KOPT-K1 (cell line): ENCODE results near the gene ADPRHL1.
"Not testable (repeated sequence)": the region's sequence is repeated elsewhere in the genome, so short reads cannot be mapped to it uniquely, and the experiment has no call there.

ENCODE experiments used
- H3K27ac ChIP-seq: fragments of 200-600 bp; sonication (generic); 2 replicates; pipeline ENCODE4 v1.5.1; 2016; ENCODE audit warnings: antibody characterized with exemption, mild to moderate bottlenecking, low read depth, low read length; ENCODE audit not compliant: poor library complexity, severe bottlenecking
- H3K36me3 ChIP-seq: fragments of 200-600 bp; sonication (generic); 2 replicates; pipeline ENCODE4 v1.5.1; 2017; ENCODE audit warnings: antibody characterized with exemption, mild to moderate bottlenecking, low read length, moderate library complexity; ENCODE audit not compliant: insufficient read depth
- H3K9me3 ChIP-seq: fragments of 200-600 bp; sonication (generic); 2 replicates; pipeline ENCODE4 v1.5.1; 2017; ENCODE audit warnings: antibody characterized with exemption, low read length, mild to moderate bottlenecking; ENCODE audit not compliant: insufficient read depth, poor library complexity, severe bottlenecking

ADPRHL1 gene

DNA sequence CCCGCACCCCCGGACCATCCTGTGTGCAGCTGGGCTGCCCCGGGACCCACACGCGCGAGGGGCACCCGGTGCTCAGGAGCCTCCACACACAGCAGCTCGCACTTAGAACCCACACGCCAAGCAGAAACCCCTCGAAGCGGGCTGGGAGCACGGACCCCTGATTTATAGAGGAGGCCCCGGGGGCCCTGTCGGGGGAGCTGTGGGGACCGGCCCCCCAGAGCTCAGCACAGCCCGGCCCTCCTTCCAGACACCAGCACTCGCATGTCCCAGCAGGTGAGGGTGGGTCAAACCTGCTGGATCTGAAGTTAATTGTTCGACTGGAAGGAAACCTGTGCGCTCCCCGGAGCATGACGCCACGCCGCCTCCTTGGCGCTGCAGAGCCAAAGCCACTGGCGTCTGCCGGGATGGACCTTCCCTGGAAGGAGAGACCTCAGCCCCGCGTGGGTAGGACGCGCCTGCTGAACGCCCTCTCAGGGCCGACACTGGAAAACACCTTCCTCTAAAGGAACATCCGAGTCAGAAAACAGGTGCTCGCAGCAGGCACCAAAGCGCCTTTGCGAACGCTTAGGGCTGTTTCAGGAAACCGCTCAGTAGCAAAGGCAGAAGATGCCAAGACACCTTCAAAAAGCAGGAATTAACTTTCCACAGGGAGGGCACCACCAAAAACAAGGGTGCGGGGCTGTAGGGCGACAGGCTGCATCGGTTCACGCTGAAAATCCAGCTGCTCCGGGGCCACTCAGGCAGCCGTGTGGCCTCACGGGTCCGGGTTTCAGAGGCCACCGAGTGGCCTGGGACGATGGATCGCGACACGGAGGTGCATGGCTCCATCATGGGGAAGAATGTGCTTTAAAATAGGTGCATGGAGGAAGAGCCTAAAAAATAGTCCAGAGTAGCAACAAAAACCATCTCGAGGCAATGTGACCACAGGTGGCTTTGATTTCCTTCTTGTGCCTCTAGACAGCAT is 51.6 kb downstream of the ADPRHL1 start:
- H3K36me3 ChIP-seq, result no peaks in the 10 kb centered on the region
- no peaks in the 10 kb centered on the region for H3K9me3 ChIP-seq
- H3K27ac ChIP-seq, result no peak overlapping the region

DNA sequence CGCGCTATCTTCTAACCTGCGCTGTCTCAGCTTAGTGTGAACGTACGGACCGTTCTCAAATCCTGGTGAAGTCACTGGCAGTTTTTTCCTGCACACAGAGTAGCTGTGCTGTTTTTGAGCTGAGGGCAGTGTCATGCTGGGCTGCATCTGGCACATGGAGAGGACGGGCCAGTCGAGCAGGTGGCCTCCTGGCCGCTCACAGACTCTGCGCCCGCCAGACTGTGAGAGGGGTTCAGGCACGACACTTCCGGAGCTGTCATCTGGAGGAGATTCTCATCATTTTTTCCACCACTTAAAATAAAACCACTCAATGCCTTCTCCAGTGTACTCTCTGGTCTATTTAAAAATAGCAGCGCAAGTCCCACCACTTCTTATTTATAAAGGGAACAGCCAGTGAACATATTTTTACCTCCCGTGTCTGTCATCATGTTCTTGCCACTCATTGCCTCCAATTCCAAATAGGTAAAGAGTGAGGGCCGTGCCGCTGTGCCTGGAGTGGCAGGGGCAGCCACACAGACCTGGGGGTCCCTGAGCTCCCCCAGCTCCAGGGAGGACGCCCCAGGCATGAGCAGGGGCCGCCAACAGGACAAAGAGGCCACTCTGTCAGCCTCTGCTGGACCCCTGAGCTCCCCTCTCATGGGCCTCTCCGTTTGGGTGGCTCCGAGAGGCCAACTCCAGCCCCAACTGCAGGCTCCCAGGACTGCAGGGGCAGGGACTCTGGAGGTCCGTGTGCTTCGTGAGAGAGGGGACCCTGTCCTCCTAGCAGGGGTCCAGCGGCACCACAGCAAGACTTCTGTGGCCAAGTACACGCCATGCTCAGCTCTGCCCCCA is 52.5 kb downstream of the ADPRHL1 start:
- no peaks in the 10 kb centered on the region for H3K36me3 ChIP-seq
- no peaks in the 10 kb centered on the region for H3K9me3 ChIP-seq

DNA sequence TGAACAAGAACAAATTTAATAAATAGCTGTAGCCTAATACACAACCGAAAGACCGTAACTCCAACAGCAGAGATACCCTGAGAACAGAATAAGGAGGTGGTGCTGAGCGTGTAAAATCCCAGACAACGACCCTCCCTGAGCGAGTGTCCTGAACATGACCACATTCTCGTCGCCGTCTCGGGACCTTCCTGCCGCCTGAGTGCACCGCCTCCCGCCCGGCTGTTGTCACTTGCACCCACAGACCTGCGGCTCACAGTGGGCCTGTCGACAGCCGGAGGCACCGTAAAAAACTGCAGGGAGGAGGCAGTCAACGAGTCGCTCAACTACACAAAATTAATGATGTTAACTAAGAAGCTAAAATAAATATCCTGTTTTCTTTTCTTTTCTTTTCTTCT is 53.5 kb downstream of the ADPRHL1 start:
- H3K27ac ChIP-seq, result no peak overlapping the region
- H3K36me3 ChIP-seq, result no peaks in the 10 kb centered on the region
- H3K9me3 ChIP-seq, result no peaks in the 10 kb centered on the region

More for the DNA sequence above, 52.5 kb downstream of the ADPRHL1 start:
- H3K27ac ChIP-seq, result no peak overlapping the region

DNA sequence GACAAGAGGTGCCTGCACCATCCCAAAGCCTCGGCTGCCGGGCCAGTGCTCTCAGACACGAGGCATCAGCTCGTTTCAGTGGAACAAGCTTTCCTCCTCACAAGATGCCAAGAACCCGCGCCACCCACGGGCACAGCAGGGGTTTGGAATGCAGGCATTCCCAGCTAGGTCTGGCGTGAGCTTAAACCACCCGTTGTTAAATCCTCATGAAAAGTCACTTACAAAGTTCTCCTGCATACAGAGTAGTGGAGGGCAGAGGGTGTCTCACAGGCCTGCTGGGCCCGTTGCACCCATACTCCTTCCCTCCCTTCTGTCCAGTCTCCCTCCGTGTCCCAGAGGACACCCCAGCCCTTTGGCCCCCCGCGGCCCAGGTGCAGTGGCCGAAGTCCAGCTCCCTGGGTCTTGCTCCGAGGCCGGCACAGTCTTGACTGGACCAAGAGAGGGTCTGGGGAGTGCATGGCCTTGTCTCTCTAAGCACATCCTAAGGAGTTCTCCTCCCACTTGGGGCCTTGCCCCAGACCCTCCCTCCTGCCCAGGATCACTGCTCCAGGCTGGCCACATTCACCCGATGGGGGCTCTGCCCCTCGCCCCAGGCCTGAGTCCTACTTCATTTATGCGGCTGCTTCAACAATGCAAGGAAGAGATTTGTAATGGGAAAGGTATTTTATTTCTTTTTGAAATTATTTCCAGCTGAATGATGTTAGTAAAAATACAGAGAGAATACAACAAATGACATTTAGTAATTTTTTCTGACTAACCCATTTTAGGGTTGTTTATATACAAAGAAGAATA is 54.1 kb downstream of the ADPRHL1 start:
- Histone ChIP-seq H3K36me3 (no peaks in the 10 kb centered on the region), H3K27ac (no peak overlapping the region), H3K9me3 (no peaks in the 10 kb centered on the region)

DNA sequence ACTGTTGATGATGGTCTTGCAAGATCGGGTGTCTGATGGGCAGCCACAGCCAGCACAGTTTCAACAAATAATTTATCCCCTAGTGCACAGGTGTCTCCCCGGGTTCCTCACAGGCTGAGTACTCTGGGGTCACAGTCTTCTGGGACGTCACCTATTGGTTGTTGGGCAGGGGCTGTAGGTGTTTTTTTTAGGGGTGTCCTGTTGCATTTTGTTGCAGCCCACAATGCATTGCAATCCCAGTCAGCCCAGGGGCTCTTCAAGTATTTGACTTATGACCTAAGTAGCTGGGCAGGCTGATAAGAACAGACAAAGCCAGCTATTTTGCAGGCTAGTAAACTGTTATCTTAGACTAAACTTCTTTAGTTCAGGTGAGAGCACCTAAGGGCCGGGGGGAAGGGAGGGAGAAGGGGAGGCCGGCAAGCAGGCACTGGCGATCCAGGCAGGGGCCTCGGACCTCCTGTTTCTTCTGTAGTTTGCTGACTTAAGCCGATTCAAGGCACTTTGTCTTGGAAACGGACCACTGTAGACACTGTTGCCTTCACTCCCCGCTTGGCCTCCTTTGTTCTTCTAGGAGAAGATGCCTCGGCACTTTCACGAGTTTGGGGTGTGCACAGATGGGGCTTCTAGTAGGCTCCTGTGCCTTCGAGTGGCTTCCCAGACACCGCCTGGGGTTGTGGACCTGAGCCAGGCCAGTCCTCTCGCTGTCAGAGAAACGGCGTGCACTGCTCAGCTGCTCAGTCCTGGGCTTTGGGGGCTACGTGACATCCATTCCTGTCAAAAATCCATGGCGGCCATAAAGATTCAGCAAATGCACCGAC is 55.5 kb downstream of the ADPRHL1 start:
- no peaks in the 10 kb centered on the region for H3K9me3 ChIP-seq
- H3K36me3 ChIP-seq, result no peaks in the 10 kb centered on the region
- no peak overlapping the region for H3K27ac ChIP-seq

DNA sequence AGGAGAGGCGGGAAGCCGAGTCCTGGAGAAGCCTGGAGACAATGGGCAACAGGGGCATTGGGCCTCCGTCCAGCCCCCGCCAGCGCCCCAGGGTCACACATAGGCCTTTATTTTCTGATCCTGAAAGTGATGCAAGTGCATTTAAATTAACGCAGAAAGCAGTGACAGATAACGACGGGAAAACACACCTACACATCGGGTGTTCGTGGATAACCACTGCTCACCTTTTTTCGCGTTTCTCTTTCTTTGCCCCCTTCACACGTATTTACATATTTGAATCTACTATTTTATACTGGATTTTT is 59.0 kb downstream of the ADPRHL1 start:
- no peak overlapping the region for H3K27ac ChIP-seq

DNA sequence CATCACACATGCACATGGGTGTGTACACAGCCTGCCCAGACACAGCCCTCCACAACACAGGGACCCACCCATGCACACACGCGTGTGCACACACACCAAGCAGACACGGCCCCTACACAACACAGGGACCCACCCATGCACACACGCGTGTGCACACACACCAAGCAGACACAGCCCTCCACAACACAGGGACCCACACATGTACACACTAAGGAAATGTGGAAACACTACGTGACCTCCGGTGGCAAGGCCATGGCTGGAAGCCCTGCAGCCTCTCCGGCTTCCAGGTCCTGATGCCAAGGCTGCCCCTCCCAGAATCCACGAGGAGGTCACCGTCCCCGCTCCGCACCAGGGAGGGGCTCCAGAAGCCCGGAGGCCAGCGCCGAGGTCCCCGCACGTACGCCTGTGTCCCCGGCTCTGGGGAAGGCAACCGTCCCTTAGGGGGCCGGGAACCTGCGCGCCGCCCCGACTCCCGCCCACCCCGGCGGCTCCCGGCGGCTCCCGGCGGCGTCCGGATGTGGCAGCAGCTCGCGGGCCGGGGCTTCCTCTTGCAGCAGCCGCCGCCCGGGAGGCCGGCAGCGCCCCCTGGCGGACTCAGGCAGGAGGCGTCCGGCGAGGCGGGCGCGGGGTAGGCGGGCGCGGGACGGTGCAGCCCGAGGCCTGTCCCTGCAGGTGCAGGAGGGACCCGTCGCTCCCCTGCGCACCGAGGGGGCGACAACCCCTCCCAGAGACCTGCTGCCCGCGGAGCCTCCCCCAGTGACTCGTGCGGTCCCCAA is 59.5 kb downstream of the ADPRHL1 start:
- Histone ChIP-seq H3K27ac (peak overlapping the region; percentile 85), H3K36me3 (no peaks in the 10 kb centered on the region), H3K9me3 (peaks cover 12% of the 10 kb centered on the region)

More for the DNA sequence above, 59.0 kb downstream of the ADPRHL1 start:
- Histone ChIP-seq H3K36me3 (no peaks in the 10 kb centered on the region), H3K9me3 (peaks cover 7% of the 10 kb centered on the region)

DNA sequence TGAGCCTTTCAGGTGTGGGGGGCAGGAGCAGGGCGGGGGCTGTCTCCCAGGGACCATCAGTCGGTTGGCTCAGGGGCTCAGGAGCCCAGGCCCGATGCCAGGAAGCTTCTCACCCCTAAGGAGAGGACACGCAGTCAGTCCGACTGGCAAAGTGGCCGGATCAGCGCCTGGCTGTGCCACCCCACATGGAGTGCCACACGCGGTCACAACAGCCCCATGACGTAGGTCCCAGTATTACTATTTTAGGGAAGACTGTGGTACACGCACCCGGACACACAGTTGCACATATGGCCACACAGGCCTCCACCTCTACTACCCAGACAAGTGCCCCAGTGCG is 60.1 kb downstream of the ADPRHL1 start:
- H3K36me3 ChIP-seq, result no peaks in the 10 kb centered on the region
- H3K9me3 ChIP-seq, result peaks cover 18% of the 10 kb centered on the region
- peak overlapping the region; percentile 85 for H3K27ac ChIP-seq

DNA sequence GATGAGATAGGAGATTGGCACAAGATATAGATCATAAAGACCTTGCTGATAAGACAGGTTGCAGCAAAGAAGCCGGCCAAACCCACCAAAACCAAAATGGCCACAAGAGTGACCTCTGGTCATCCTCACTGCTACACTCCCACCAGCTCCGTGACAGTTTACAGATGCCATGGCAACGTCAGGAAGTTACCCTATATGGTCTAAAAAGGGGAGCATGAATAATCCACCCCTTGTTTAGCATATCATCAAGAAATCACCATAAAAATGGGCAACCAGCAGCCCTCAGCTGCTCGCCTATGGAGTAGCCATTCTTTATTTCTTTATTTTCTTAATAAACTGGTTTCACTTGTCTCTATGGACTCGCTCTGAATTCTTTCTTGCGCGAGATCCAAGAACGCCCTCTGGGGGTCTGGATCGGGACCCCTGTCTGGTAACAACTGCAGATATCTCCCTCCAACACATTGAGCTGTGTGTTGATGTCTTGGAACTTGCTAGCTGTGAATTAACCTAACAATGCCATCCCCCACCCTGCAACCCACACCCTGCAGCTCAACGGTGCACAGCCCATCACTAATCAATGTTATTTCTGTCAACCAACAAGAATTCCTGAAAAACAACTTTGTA is 62.3 kb downstream of the ADPRHL1 start:
- Histone ChIP-seq H3K36me3 (no peaks in the 10 kb centered on the region), H3K27ac (no peak overlapping the region)

DNA sequence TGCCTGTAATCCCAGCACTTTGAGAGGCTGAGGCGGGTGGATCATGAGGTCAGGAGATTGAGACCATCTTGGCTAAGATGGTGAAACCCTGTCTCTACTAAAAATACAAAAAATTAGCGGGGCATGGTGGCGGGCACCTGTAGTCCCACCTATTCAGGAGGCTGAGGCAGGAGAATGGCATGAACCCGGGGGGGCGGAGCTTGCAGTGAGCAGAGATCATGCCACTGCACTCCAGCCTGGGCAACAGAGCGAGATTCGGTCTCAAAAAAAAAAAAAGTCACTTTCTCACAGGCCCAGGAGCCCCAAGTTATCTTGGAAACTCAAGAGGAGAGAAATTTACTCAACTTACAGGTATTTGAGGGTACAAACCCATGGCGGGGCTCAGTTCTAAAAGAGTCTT is 63.7 kb downstream of the ADPRHL1 start:
- not testable (repeated sequence) for H3K36me3 ChIP-seq, H3K27ac ChIP-seq
- peaks cover 48% of the 10 kb centered on the region for H3K9me3 ChIP-seq

More for the DNA sequence above, 62.3 kb downstream of the ADPRHL1 start:
- H3K9me3 ChIP-seq, result peaks cover 40% of the 10 kb centered on the region

DNA sequence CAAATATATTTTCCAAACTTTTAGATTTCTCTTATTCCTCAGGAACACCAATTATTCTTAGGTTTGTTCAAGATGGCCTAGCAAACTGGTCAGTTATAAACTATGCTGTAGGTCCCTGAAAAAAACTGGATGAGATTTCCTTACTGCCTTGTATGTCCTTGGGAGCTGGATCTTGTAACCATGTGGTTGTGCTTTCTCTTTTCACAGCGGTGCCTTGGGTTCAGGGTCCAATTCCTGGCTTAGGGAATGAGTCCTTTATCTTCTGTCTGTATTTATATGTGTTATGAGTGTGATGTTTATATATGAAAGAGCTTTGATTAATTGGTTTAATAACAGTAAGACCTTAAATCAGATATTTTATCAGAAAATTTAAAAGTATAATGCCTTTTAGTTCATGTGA is 65.9 kb downstream of the ADPRHL1 start:
- Histone ChIP-seq H3K27ac (no peak overlapping the region), H3K9me3 (peaks cover 64% of the 10 kb centered on the region), H3K36me3 (no peaks in the 10 kb centered on the region)

DNA sequence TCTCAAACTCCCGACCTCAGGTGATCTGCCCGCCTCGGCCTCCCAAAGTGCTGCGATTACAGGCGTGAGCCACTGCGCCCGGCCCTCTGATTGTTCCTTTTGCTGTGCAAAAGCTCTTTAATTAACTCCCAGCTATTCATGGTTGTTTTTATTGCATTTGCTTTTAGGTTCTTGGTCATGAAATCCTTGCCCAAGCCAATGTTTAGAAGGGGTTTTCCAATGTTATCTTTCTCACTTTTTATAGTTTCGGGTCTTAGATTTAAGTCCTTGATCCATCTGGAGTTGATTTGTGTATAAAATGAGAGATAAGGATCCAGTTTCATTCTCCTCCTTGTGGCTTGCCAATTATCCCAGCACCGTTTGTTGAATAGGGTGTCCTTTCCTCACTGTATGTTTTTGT is 70.2 kb downstream of the ADPRHL1 start:
- H3K9me3 ChIP-seq, result peaks cover 54% of the 10 kb centered on the region
- H3K27ac ChIP-seq, result no peak overlapping the region
- H3K36me3 ChIP-seq, result no peaks in the 10 kb centered on the region

DNA sequence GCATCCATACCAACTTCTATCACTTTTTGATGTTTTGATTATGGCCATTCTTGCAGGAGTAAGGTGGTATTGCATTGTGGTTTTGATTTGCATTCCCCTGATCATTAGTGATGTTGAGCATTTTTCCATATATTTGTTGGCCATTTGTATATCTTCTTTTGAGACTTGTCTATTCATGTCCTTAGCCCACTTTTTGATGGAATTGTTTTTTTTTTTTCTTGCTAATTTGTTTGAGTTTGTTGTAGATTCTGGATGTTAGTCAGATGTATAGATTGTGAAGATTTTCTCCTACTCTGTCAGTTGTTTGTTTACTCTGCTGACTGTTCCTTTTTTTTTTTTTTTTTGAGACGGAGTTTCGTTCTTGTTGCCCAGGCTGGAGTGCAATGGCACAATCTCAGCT is 70.7 kb downstream of the ADPRHL1 start:
- H3K36me3 ChIP-seq, H3K27ac ChIP-seq: not testable (repeated sequence)
- peaks cover 48% of the 10 kb centered on the region for H3K9me3 ChIP-seq
